GM12878 (cell line): ENCODE data around the gene MISP3. TPM values are rescaled to one million over a fixed set of nuclear protein-coding genes. Genes with fewer than 3 reads are reported as not detected.

Source experiments
- ATAC-seq: fragments of 200-7000 bp; cut with Tn5 transposase; 3 replicates; pipeline ENCODE4 v1.9.1; 2020; ENCODE audit warnings: mild to moderate bottlenecking, moderate library complexity
- BruUV-seq: library from RNA; stranded (reverse); fragments of 400-500 nt; replicated peaks from 2 replicates; lab custom pipeline; 2021; lab: Mats Ljungman, UMichigan
- CTCF ChIA-PET: fragments of 300-600 bp; sonication (Branson Sonifier 250); formaldehyde crosslinking; extraction: SDS; loops from one replicate; lab custom pipeline; 2021; ENCODE audit warnings: inconsistent platforms; lab: Yijun Ruan, JAX
- POLR2A ChIA-PET: fragments of 350-600 bp; formaldehyde crosslinking; extraction: SDS; loops from one replicate; lab custom pipeline; 2021; ENCODE audit warnings: inconsistent platforms; lab: Charles Lee
- RAD21 ChIA-PET: fragments of 300-600 bp; sonication (Branson Sonifier 250); formaldehyde crosslinking; loops from one replicate; lab custom pipeline; 2023; ENCODE audit warnings: antibody characterized with exemption; ENCODE audit not compliant: unreplicated experiment; lab: Charles Lee
- SMC1A ChIA-PET: fragments of 300-600 bp; sonication (Branson Sonifier 250); formaldehyde crosslinking; loops from one replicate; lab custom pipeline; 2023; ENCODE audit not compliant: unreplicated experiment, uncharacterized antibody; lab: Charles Lee
- DNase-seq: peaks from one replicate; pipeline ENCODE4 v3.0.0-alpha.2; 2011; ENCODE audit warnings: low read depth, low spot score
- FAIRE-seq: peaks from 3 replicates; lab custom pipeline; 2011; peaks lifted over from hg19 to GRCh38; lab: Jason Lieb, UNC
- H2AFZ ChIP-seq: 2 replicates; pipeline ENCODE4 v1.6.0; 2011; ENCODE audit warnings: low read depth, low read length, control low read depth; ENCODE audit not compliant: control insufficient read depth
- H3K27ac ChIP-seq: 2 replicates; pipeline ENCODE4 v1.5.1; 2011; ENCODE audit warnings: control low read depth; ENCODE audit not compliant: control insufficient read depth, insufficient read depth
- H3K27me3 ChIP-seq, 2 experiments: replicated peaks in 1 of 2; 2 replicates each; pipeline versions ENCODE4 v1.6.0 to v1.6.1; 2011; ENCODE audit warnings: low read length in 1 of 2; ENCODE audit not compliant: control insufficient read depth in 2 of 2, insufficient read depth in 2 of 2
- H3K36me3 ChIP-seq, 2 experiments: 2 replicates each; pipeline ENCODE4 v1.5.1; 2011; ENCODE audit warnings: low read length in 1 of 2; ENCODE audit not compliant: control insufficient read depth in 2 of 2, insufficient read depth in 2 of 2
- H3K4me1 ChIP-seq: 2 replicates; pipeline ENCODE4 v1.6.1; 2011; ENCODE audit warnings: mild to moderate bottlenecking, low read length, moderate library complexity, mixed read lengths; ENCODE audit not compliant: control insufficient read depth, insufficient read depth
- H3K4me2 ChIP-seq: 2 replicates; pipeline ENCODE4 v1.6.0; 2011; ENCODE audit warnings: control low read depth; ENCODE audit not compliant: control insufficient read depth, insufficient read depth
- H3K4me3 ChIP-seq: fragments of 200-600 bp; sonication (generic); 2 replicates; pipeline ENCODE4 v1.5.1; 2016
- H3K79me2 ChIP-seq: 2 replicates; pipeline ENCODE4 v1.6.0; 2011; ENCODE audit warnings: low read length; ENCODE audit not compliant: control insufficient read depth, insufficient read depth
- H3K9ac ChIP-seq: 2 replicates; pipeline ENCODE4 v1.8.0; 2011; ENCODE audit warnings: low read length, control low read depth, mixed read lengths; ENCODE audit not compliant: control insufficient read depth, insufficient read depth
- H3K9me3 ChIP-seq: replicated peaks from 3 replicates; pipeline ENCODE4 v1.5.1; 2011; ENCODE audit warnings: mild to moderate bottlenecking, low read length; ENCODE audit not compliant: control insufficient read depth, insufficient read depth
- H4K20me1 ChIP-seq: 2 replicates; pipeline ENCODE4 v1.6.0; 2011; ENCODE audit not compliant: control insufficient read depth, insufficient read depth
- CREB1 ChIP-seq: IDR thresholded peaks from 2 replicates; pipeline ENCODE4 v1.6.1; 2012; ENCODE audit warnings: low read depth, mild to moderate bottlenecking, inconsistent platforms
- CTCF ChIP-seq, 3 experiments: IDR thresholded peaks in 2 of 3; conservative IDR thresholded peaks in 1 of 3; 2 replicates each; pipeline ENCODE4 v1.5.1; 2011; ENCODE audit warnings: low read depth in 3 of 3, low read length in 3 of 3, mild to moderate bottlenecking in 3 of 3, control low read depth in 2 of 3, moderate library complexity in 2 of 3, inconsistent platforms in 1 of 3, mixed read lengths in 1 of 3; ENCODE audit not compliant: control insufficient read depth in 2 of 3, insufficient read depth in 1 of 3; ENCODE audit errors: extremely low read depth in 1 of 3
- E4F1 ChIP-seq: fragments of 450-650 bp; IDR thresholded peaks from 2 replicates; pipeline ENCODE4 v1.6.1; 2018; ENCODE audit warnings: borderline replicate concordance, mild to moderate bottlenecking; ENCODE audit not compliant: partially characterized antibody
- EZH2 ChIP-seq: IDR thresholded peaks from 2 replicates; pipeline ENCODE4 v1.6.1; 2012; ENCODE audit warnings: low read depth, mild to moderate bottlenecking, control low read depth, inconsistent platforms, low read length, borderline replicate concordance; ENCODE audit not compliant: control insufficient read depth
- FOXM1 ChIP-seq: IDR thresholded peaks from 2 replicates; pipeline ENCODE4 v1.6.1; 2012; ENCODE audit warnings: low read depth, mild to moderate bottlenecking, inconsistent platforms, low read length, moderate library complexity
- HCFC1 ChIP-seq: fragments of 150-350 bp; IDR thresholded peaks from 2 replicates; pipeline ENCODE4 v1.6.1; 2014; ENCODE audit warnings: low read length
- IKZF1 ChIP-seq: fragments of 450-650 bp; conservative IDR thresholded peaks from 2 replicates; pipeline ENCODE4 v1.6.1; 2017; ENCODE audit warnings: antibody characterized with exemption, mild to moderate bottlenecking
- IKZF2 ChIP-seq, 2 experiments: fragments of 450-650 bp; IDR thresholded peaks; 2 replicates each; pipeline ENCODE4 v1.6.1; 2017; ENCODE audit warnings: mild to moderate bottlenecking in 2 of 2, moderate library complexity in 2 of 2
- MEF2A ChIP-seq: IDR thresholded peaks from 2 replicates; pipeline ENCODE4 v1.6.1; 2011; ENCODE audit warnings: low read depth, mild to moderate bottlenecking, low read length, moderate library complexity; ENCODE audit not compliant: insufficient read depth
- MYC ChIP-seq: IDR thresholded peaks from 2 replicates; pipeline ENCODE4 v1.6.1; 2011; ENCODE audit warnings: mild to moderate bottlenecking, low read length, moderate library complexity, inconsistent platforms; ENCODE audit not compliant: insufficient read depth, insufficient replicate concordance, insufficient read length, severe bottlenecking
- NBN ChIP-seq: fragments of 450-650 bp; IDR thresholded peaks from 2 replicates; pipeline ENCODE4 v1.6.1; 2016
- NFIC ChIP-seq: IDR thresholded peaks from 2 replicates; pipeline ENCODE4 v1.6.1; 2012; ENCODE audit warnings: low read depth, mild to moderate bottlenecking, inconsistent platforms, low read length, moderate library complexity
- NFXL1 ChIP-seq: fragments of 450-650 bp; IDR thresholded peaks from 2 replicates; pipeline ENCODE4 v1.6.1; 2017; ENCODE audit warnings: antibody characterized with exemption, mild to moderate bottlenecking, borderline replicate concordance
- NFYB ChIP-seq: IDR thresholded peaks from 2 replicates; pipeline ENCODE4 v1.6.1; 2011; ENCODE audit warnings: low read depth, mild to moderate bottlenecking, low read length, improper control_type of control experiment, moderate library complexity; ENCODE audit not compliant: insufficient read depth
- NKRF ChIP-seq: fragments of 450-650 bp; conservative IDR thresholded peaks from 2 replicates; pipeline ENCODE4 v1.6.1; 2017; ENCODE audit warnings: mild to moderate bottlenecking, moderate library complexity
- POLR2A ChIP-seq: IDR thresholded peaks from 2 replicates; pipeline ENCODE4 v1.6.1; 2011; ENCODE audit warnings: low read depth, mild to moderate bottlenecking, low read length
- YBX1 ChIP-seq: fragments of 450-650 bp; IDR thresholded peaks from 2 replicates; pipeline ENCODE4 v1.6.1; 2016; ENCODE audit warnings: antibody characterized with exemption
- WGBS: methylation state at CpG from one replicate; pipeline ENCODE4 v1.1.6; 2016; ENCODE audit warnings: low lambda C conversion rate; ENCODE audit not compliant: insufficient replicate concordance, insufficient coverage; ENCODE audit errors: missing lambda C conversion rate; 5-methylcytosine and 5-hydroxymethylcytosine counted together
- in situ Hi-C: fragments of 300-500 bp; cut with MboI; formaldehyde crosslinking; loops from 9 replicates; pipeline ENCODE4 v1.14.3; 2018; ENCODE audit warnings: mixed read lengths
- intact Hi-C: fragments of 100-400 bp; cut with micrococcal nuclease; formaldehyde crosslinking; loops from one replicate; pipeline ENCODE4 v1.14.2; 2022; ENCODE audit not compliant: unreplicated experiment
- polyA plus RNA-seq, 11 experiments: library from polyadenylated mRNA; depleted of rRNA in 4 of 11; unstranded in 6 of 11; stranded (reverse) in 5 of 11; fragments of >200 nt; fragmentation: Nextera tagmentation in 4 of 11; fragmentation: Illumina TruSeq in 1 of 11; extraction: Ambion mirVana in 4 of 11; extraction: Trizol in 1 of 11; gene quantifications; 1 replicate in 1 of 11; 2 replicates in 10 of 11; pipeline versions ENCODE4 v1.2.1 to v1.2.3, GENCODE V29; 2011 to 2016; ENCODE audit warnings: inconsistent platforms in 2 of 11, missing spikeins in 2 of 11, low read depth in 1 of 11
- total RNA-seq, 4 experiments: library from RNA; depleted of rRNA in 3 of 4; stranded (reverse); fragments of >200 nt in 3 of 4; fragmentation: Illumina TruSeq in 1 of 4; extraction: Trizol in 1 of 4; gene quantifications; 2 replicates each; pipeline versions ENCODE4 v1.2.1 to v1.2.3, GENCODE V29; 2013 to 2021

The MISP3 gene
- total and polyA plus RNA-seq, 10 of the 15 experiments (the other 5 are each of a cell fraction or from before 2014, with no cell fraction given), result 0.07 to 1.4 (median 0.64) TPM

- intact Hi-C loops (no loop called here), in situ Hi-C loops (no loop called here)
- Histone ChIP-seq H3K9me3 (no peaks in the 10 kb centered on the region), H3K27ac (no peak overlapping the region), H4K20me1 (no peaks in the 10 kb centered on the region), H3K36me3 (no peaks in the 10 kb centered on the region), H3K27me3 (no peaks in the 10 kb centered on the region), H2AFZ (peak overlapping the region; percentile 13), H3K4me3 (no peak overlapping the region), H3K4me1 (peaks cover 11% of the 10 kb centered on the region), H3K9ac (no peak overlapping the region; the same call in 1 of the 2 replicates), H3K4me2 (no peak overlapping the region), H3K79me2 (no peaks in the 10 kb centered on the region)
- ChIA-PET CTCF (interaction anchor here (0.7 to 2.2 kb wide), 3 partner anchors 8 to 69 kb away, joined by 3 to 14 read pairs (median 7); partner anchors contain the start of genes IL27RA and RFX1), POLR2A (interaction anchor here (0.7 to 0.8 kb wide), 2 partner anchors 16 to 91 kb away, joined by 3 to 4 read pairs; no protein-coding TSS in a partner anchor), RAD21 (no interaction called here), SMC1A (interaction anchor here (0.9 to 2.3 kb wide), 3 partner anchors 17 to 25 kb away, joined by 3 to 8 read pairs (median 5); no protein-coding TSS in a partner anchor)
- WGBS, result 63% methylated on average over 9 of the region's 9 CpGs
- no TSS peak for BruUV-seq
- ATAC-seq (peak; percentile 80), FAIRE-seq (peak; percentile 54), DNase-seq (no peak)
- no peak for TF ChIP-seq E4F1
- no peak for TF ChIP-seq HCFC1
- no peak for TF ChIP-seq NBN
- TF ChIP-seq MEF2A, result no peak
- TF ChIP-seq NFXL1, result no peak
- no peak for TF ChIP-seq NFIC
- no peak for TF ChIP-seq EZH2
- no peak for TF ChIP-seq YBX1
- no peak for TF ChIP-seq MYC
- no peak for TF ChIP-seq NFYB
- TF ChIP-seq IKZF1, result peak; percentile 33; the same call in 1 of the 2 replicates
- TF ChIP-seq NKRF, result no peak
- no peak for TF ChIP-seq CREB1
- peak; percentile 40 to 43; a peak in 2 of 4 replicates for TF ChIP-seq IKZF2 (IDR thresholded peaks at IDR 0.05)
- TF ChIP-seq FOXM1, result no peak
- peak; percentile 27 to 53 (median 51) for TF ChIP-seq CTCF (IDR thresholded peaks at IDR 0.05 in 2 of 3, conservative IDR thresholded peaks at IDR 0.05 in 1 of 3; ENCODE audit: control insufficient read depth in 2 of 3, extremely low read depth in 1 of 3, insufficient read depth in 1 of 3, low read depth in 3 of 3, low read length in 3 of 3)
- TF ChIP-seq POLR2A, result no peak
These were observed 49.0 kb upstream of the MISP3 start for GRCh38 chr19:14023404-14024235.
